HG03060 (cell line): ENCODE measurements around the gene PXYLP1.

Experiments used
- ATAC-seq: cut with Tn5 transposase; IDR thresholded peaks from one replicate; pipeline ENCODE4 v1.9.1; 2021; ENCODE audit warnings: low read depth, moderate number of reproducible peaks; ENCODE audit not compliant: unreplicated experiment

PXYLP1 gene

DNA sequence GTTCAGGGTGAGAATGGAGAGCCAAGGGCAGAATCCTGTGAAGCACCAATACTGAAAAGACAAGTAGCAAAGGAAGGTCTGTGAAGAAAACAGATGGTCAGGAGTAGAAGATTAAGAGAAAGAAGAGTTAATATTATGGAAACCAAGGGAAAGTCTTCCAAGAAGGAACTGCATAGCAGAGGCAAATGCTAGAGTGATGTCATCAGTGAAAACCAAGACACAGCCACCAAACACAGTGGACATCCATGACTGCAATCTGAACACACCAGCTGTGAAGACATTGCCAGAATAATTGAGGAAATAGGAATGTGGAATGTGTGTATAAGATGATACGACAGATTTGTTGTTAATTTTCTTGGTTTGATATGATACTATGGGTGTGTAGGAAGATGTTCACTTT lies 109.9 kb downstream of the PXYLP1 start:
- no peak for ATAC-seq

DNA sequence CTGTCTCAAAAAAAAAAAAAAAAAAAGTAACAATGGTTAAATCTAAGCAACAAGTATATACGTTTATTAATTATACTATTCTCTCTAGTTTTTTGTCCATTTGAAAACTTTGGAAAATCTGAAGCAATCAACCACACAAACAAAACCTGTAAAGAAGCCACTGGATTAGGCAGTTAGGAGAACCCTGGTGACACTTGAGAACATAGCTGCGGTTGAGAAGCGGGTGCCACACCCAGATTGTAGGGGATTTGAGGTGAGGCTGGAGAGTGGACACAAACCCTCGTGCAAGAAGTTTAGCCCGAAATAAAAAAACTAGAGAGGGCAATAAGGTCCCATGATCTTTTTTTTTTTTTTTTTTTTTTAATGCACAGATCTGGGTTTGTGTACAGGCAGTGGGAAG lies 110.8 kb downstream of the PXYLP1 start:
- no peak for ATAC-seq

- no peak for ATAC-seq
These were observed 111.5 kb downstream of the PXYLP1 start for GRCh38 chr3:141343077-141343476.

GRCh38 chr3:141343865-141344271 lies 112.2 kb downstream of the PXYLP1 start:
- no peak for ATAC-seq
